IMR-90 (cell line): Measurements from ENCODE around the gene RAI1. TPM values are rescaled to one million over a fixed set of nuclear protein-coding genes. Genes with fewer than 3 reads are reported as not detected.
A peak's percentile ranks its signal among the peaks of the same experiment; 100 is the strongest.

Experiments
- ATAC-seq: fragments of 200-7000 bp; cut with Tn5 transposase; 2 replicates; pipeline ENCODE4 v1.9.1; 2020; ENCODE audit warnings: low read depth, mild to moderate bottlenecking, moderate library complexity
- BruUV-seq: library from RNA; stranded (reverse); fragments of 400-500 nt; replicated peaks from 2 replicates; lab custom pipeline; 2021; lab: Mats Ljungman, UMichigan
- CTCF ChIA-PET: fragments of 300-600 bp; formaldehyde crosslinking; extraction: SDS; loops from one replicate; lab custom pipeline; 2021; ENCODE audit warnings: antibody characterized with exemption; lab: Yijun Ruan, JAX
- POLR2A ChIA-PET: fragments of 300-600 bp; sonication (Branson Sonifier 250); formaldehyde crosslinking; loops from one replicate; lab custom pipeline; 2022; ENCODE audit warnings: antibody characterized with exemption; ENCODE audit not compliant: unreplicated experiment; lab: Charles Lee
- DNase-seq: peaks from one replicate; pipeline ENCODE4 v3.0.0; 2013
- H2AFZ ChIP-seq: replicated peaks from 2 replicates; pipeline ENCODE3; 2013; ENCODE audit warnings: low read length, mild to moderate bottlenecking; ENCODE audit not compliant: poor library complexity
- H2AK5ac ChIP-seq: 2 replicates; pipeline ENCODE4 v1.6.1; 2013; ENCODE audit warnings: low read depth, low read length, inconsistent platforms
- H2AK9ac ChIP-seq: replicated peaks from 2 replicates; pipeline ENCODE3; 2013; ENCODE audit warnings: mild to moderate bottlenecking, low read depth, low read length, moderate library complexity; ENCODE audit not compliant: poor library complexity
- H2BK120ac ChIP-seq: 2 replicates; pipeline ENCODE4 v1.6.1; 2013; ENCODE audit warnings: low read depth, low read length, inconsistent platforms
- H2BK15ac ChIP-seq: 3 replicates; pipeline ENCODE4 v1.6.1; 2013; ENCODE audit warnings: low read depth, low read length, inconsistent platforms
- H2BK20ac ChIP-seq: 2 replicates; pipeline ENCODE4 v1.6.1; 2013; ENCODE audit warnings: low read depth, mild to moderate bottlenecking, inconsistent platforms, low read length, moderate library complexity
- H2BK5ac ChIP-seq: 2 replicates; pipeline ENCODE4 v1.6.1; 2013; ENCODE audit warnings: mild to moderate bottlenecking, low read depth, low read length, inconsistent platforms; ENCODE audit not compliant: poor library complexity, severe bottlenecking
- H3K14ac ChIP-seq: replicated peaks from 2 replicates; pipeline ENCODE4 v1.6.1; 2013; ENCODE audit warnings: low read depth, low read length, inconsistent platforms
- H3K18ac ChIP-seq: 2 replicates; pipeline ENCODE4 v1.6.1; 2013; ENCODE audit warnings: low read depth, low read length, control low read depth
- H3K23ac ChIP-seq: 2 replicates; pipeline ENCODE4 v1.6.1; 2013; ENCODE audit warnings: low read depth, low read length, inconsistent platforms
- H3K27ac ChIP-seq: 2 replicates; pipeline ENCODE4 v1.5.1; 2013; ENCODE audit warnings: mild to moderate bottlenecking, control low read depth, low read length; ENCODE audit not compliant: insufficient read depth
- H3K27me3 ChIP-seq: 2 replicates; pipeline ENCODE4 v1.6.1; 2013; ENCODE audit warnings: low read length; ENCODE audit not compliant: control insufficient read depth, insufficient read depth
- H3K36me3 ChIP-seq: 2 replicates; pipeline ENCODE4 v1.6.1; 2013; ENCODE audit warnings: low read length, mixed read lengths; ENCODE audit not compliant: control insufficient read depth, insufficient read depth
- H3K4ac ChIP-seq: 2 replicates; pipeline ENCODE4 v1.6.1; 2013; ENCODE audit warnings: low read depth, low read length, inconsistent platforms
- H3K4me1 ChIP-seq: 2 replicates; pipeline ENCODE4 v1.6.1; 2013; ENCODE audit warnings: low read length, mixed read lengths; ENCODE audit not compliant: control insufficient read depth, insufficient read depth
- H3K4me2 ChIP-seq: 2 replicates; pipeline ENCODE4 v1.6.1; 2013; ENCODE audit warnings: low read depth, mild to moderate bottlenecking, control low read depth, low read length, moderate library complexity
- H3K4me3 ChIP-seq: 2 replicates; pipeline ENCODE4 v1.5.1; 2013; ENCODE audit warnings: low read depth, mild to moderate bottlenecking, control low read depth, low read length, moderate library complexity; ENCODE audit not compliant: insufficient read depth
- H3K56ac ChIP-seq: 2 replicates; pipeline ENCODE4 v1.6.1; 2013; ENCODE audit warnings: low read length, inconsistent platforms; ENCODE audit not compliant: insufficient read depth; ENCODE audit errors: extremely low read depth
- H3K79me1 ChIP-seq, 2 experiments: 2 replicates each; pipeline ENCODE4 v1.6.1; 2013; ENCODE audit warnings: low read length in 2 of 2, inconsistent platforms in 1 of 2, low read depth in 1 of 2
- H3K9ac ChIP-seq: 2 replicates; pipeline ENCODE4 v1.6.1; 2013; ENCODE audit warnings: low read depth, low read length, control low read depth
- H3K9me1 ChIP-seq: 2 replicates; pipeline ENCODE4 v1.6.1; 2013; ENCODE audit warnings: low read length, inconsistent platforms; ENCODE audit not compliant: insufficient read depth
- H3K9me3 ChIP-seq: 2 replicates; pipeline ENCODE4 v1.6.1; 2013; ENCODE audit warnings: low read length; ENCODE audit not compliant: control insufficient read depth, insufficient read depth
- H4K20me1 ChIP-seq: 2 replicates; pipeline ENCODE4 v1.6.1; 2013; ENCODE audit warnings: low read length, inconsistent platforms; ENCODE audit not compliant: insufficient read depth
- H4K5ac ChIP-seq: 2 replicates; pipeline ENCODE4 v1.6.1; 2013; ENCODE audit warnings: mild to moderate bottlenecking, low read depth, low read length, control low read depth
- H4K8ac ChIP-seq, 2 experiments: 2 replicates each; pipeline ENCODE4 v1.6.1; 2013; ENCODE audit warnings: low read depth in 2 of 2, low read length in 2 of 2, control low read depth in 1 of 2, inconsistent platforms in 1 of 2
- H4K91ac ChIP-seq: 2 replicates; pipeline ENCODE4 v1.6.1; 2013; ENCODE audit warnings: low read depth, low read length, inconsistent platforms; ENCODE audit not compliant: insufficient read depth
- FOS ChIP-seq: fragments of 150-350 bp; IDR thresholded peaks from 2 replicates; pipeline ENCODE4 v1.6.1; 2016; ENCODE audit warnings: low read depth, low read length
- MAFK ChIP-seq: IDR thresholded peaks from 2 replicates; pipeline ENCODE4 v1.6.1; 2012; ENCODE audit warnings: low read depth, low read length, improper control_type of control experiment
- NFE2L2 ChIP-seq: fragments of 150-350 bp; IDR thresholded peaks from 2 replicates; pipeline ENCODE4 v1.6.1; 2016; ENCODE audit warnings: low read depth, mild to moderate bottlenecking, low read length
- RFX5 ChIP-seq: IDR thresholded peaks from 2 replicates; pipeline ENCODE4 v1.8.0; 2012; ENCODE audit warnings: low read depth, mild to moderate bottlenecking, low read length, moderate library complexity
- WGBS, 2 experiments: methylation state at CpG; one replicate each; pipeline versions ENCODE4 v1.1.5 to v1.1.7; 2013; ENCODE audit warnings: missing lambda C conversion rate in 2 of 2; ENCODE audit not compliant: insufficient read length in 1 of 2; ENCODE audit errors: extremely low coverage in 2 of 2; 5-methylcytosine and 5-hydroxymethylcytosine counted together
- dilution Hi-C: fragments of 300-500 bp; cut with HindIII; formaldehyde crosslinking; loops from one replicate; pipeline ENCODE4 v1.14.3; 2018; ENCODE audit warnings: low sequenced_read_pairs; ENCODE audit not compliant: unreplicated experiment
- in situ Hi-C: fragments of 300-500 bp; cut with MboI; formaldehyde crosslinking; loops from 3 replicates; pipeline ENCODE4 v1.14.3; 2019; ENCODE audit warnings: low sequenced_read_pairs, inconsistent platforms, mixed read lengths
- intact Hi-C: fragments of 100-400 bp; cut with micrococcal nuclease; formaldehyde crosslinking; loops from 2 replicates; pipeline ENCODE4 v1.10.0; 2022
- polyA plus RNA-seq, 3 experiments: library from polyadenylated mRNA; depleted of rRNA; stranded (reverse); fragments of >200 nt; gene quantifications; 2 replicates each; pipeline ENCODE4 v1.2.3, GENCODE V29; 2012; ENCODE audit warnings: low replicate concordance in 1 of 3
- total RNA-seq: library from RNA; depleted of rRNA; stranded (reverse); fragments of >200 nt; gene quantifications from 2 replicates; pipeline ENCODE4 v1.2.3, GENCODE V29; 2012

Gene RAI1
- total and polyA plus RNA-seq, 2 of the 4 experiments (the other 2 are of a cell fraction): 1.8 to 10.5 TPM

- 57% methylated on average over 14 of the region's 20 CpGs; no CpG with 5 or more reads in 1 of the 2 experiments for WGBS, 2 experiments
- Histone ChIP-seq H4K20me1 (peaks cover 97% of the 10 kb centered on the region), H3K4me2 (no peak overlapping the region), H2BK120ac (no peak overlapping the region), H4K8ac (no peak overlapping the region), H3K9me1 (peaks cover 42% of the 10 kb centered on the region), H3K14ac (no peak overlapping the region), H3K79me1 (peaks cover 34 to 95% of the 10 kb centered on the region in 2 experiments), H3K36me3 (peaks cover 4% of the 10 kb centered on the region), H3K27ac (no peak overlapping the region), H3K23ac (no peak overlapping the region), H3K9ac (no peak overlapping the region), H4K5ac (no peak overlapping the region), H2BK20ac (no peak overlapping the region), H3K4me3 (no peak overlapping the region), H3K4ac (no peak overlapping the region; the same call in 1 of the 2 replicates), H2BK15ac (no peak overlapping the region), H2BK5ac (no peak overlapping the region), H2AK9ac (peak overlapping the region; percentile 77), H2AFZ (no peak overlapping the region), H3K9me3 (no peaks in the 10 kb centered on the region), H3K27me3 (no peaks in the 10 kb centered on the region), H3K18ac (no peak overlapping the region), H4K91ac (no peak overlapping the region), H3K4me1 (peaks cover 51% of the 10 kb centered on the region), H3K56ac (no peak overlapping the region), H2AK5ac (no peak overlapping the region)
- intact Hi-C loops: no loop called here
- dilution Hi-C loops: no loop called here
- DNase-seq (no peak), ATAC-seq (no peak)
- POLR2A ChIA-PET: no interaction called here
- in situ Hi-C loops: no loop called here
- no TSS peak for BruUV-seq
- TF ChIP-seq MAFK (no peak), NFE2L2 (no peak), FOS (no peak), RFX5 (no peak)
- CTCF ChIA-PET: no interaction called here
Measured at GRCh38 chr17:17766077-17766743, 85.0 kb downstream of the RAI1 start.
